Endothelial cell of umbilical vein (primary cell): ENCODE measurements around the gene SEMA3G. TPM values are rescaled to one million over a fixed set of nuclear protein-coding genes. Genes with fewer than 3 reads are reported as not detected.

ENCODE experiments used
- BruUV-seq: library from RNA; stranded (reverse); fragments of 400-500 nt; replicated peaks from 2 replicates; lab custom pipeline; 2021; lab: Mats Ljungman, UMichigan
- CTCF ChIA-PET: fragments of 300-600, 350-600 bp; sonication (Branson Sonifier 250); formaldehyde crosslinking; loops from one replicate; lab custom pipeline; 2021; ENCODE audit warnings: antibody characterized with exemption, inconsistent platforms; lab: Charles Lee
- POLR2A ChIA-PET: fragments of 300-600, 350-600 bp; sonication (Branson Sonifier 250); formaldehyde crosslinking; loops from one replicate; lab custom pipeline; 2021; ENCODE audit warnings: antibody characterized with exemption, inconsistent platforms; lab: Charles Lee
- DNase-seq: peaks from one replicate; pipeline ENCODE4 v3.0.0-alpha.2; 2011; ENCODE audit warnings: low read depth, low spot score
- FAIRE-seq: peaks from 2 replicates; lab custom pipeline; 2011; peaks lifted over from hg19 to GRCh38; lab: Jason Lieb, UNC
- H2AFZ ChIP-seq: 2 replicates; pipeline ENCODE4 v1.6.0; 2012; ENCODE audit warnings: low read depth, low read length, control low read depth, inconsistent platforms
- H3K27ac ChIP-seq: 2 replicates; pipeline ENCODE4 v1.5.1; 2011; ENCODE audit warnings: low read depth, mild to moderate bottlenecking, control low read depth, low read length, moderate library complexity; ENCODE audit not compliant: insufficient read depth
- H3K27me3 ChIP-seq, 2 experiments: 2 replicates each; pipeline versions ENCODE4 v1.6.0 to v1.6.1; 2011; ENCODE audit warnings: low read length in 2 of 2, mixed read lengths in 1 of 2; ENCODE audit not compliant: control insufficient read depth in 2 of 2, insufficient read depth in 2 of 2
- H3K36me3 ChIP-seq, 2 experiments: 2 replicates in 1 of 2; 3 replicates in 1 of 2; pipeline ENCODE4 v1.5.1; 2011; ENCODE audit warnings: low read length in 2 of 2, mild to moderate bottlenecking in 1 of 2, moderate library complexity in 1 of 2; ENCODE audit not compliant: control insufficient read depth in 2 of 2, insufficient read depth in 2 of 2; ENCODE audit errors: extremely low read depth in 1 of 2
- H3K4me1 ChIP-seq: 3 replicates; pipeline ENCODE4 v1.5.1; 2011; ENCODE audit warnings: mild to moderate bottlenecking, low read length; ENCODE audit not compliant: control insufficient read depth, insufficient read depth; ENCODE audit errors: extremely low read depth
- H3K4me2 ChIP-seq: 2 replicates; pipeline ENCODE4 v1.6.1; 2011; ENCODE audit warnings: low read length, control low read depth, mixed read lengths; ENCODE audit not compliant: insufficient read depth
- H3K4me3 ChIP-seq, 3 experiments: fragments of 200-600 bp in 1 of 3; sonication (generic), shearing (Covaris generic) in 1 of 3; replicated peaks in 1 of 3; 2 replicates each; pipeline ENCODE4 v1.5.1; 2011 to 2016; ENCODE audit warnings: control low read depth in 3 of 3, low read length in 3 of 3, mild to moderate bottlenecking in 2 of 3, inconsistent platforms in 1 of 3, low read depth in 1 of 3, moderate library complexity in 1 of 3; ENCODE audit not compliant: insufficient read depth in 1 of 3
- H3K79me2 ChIP-seq: 2 replicates; pipeline ENCODE4 v1.6.0; 2012; ENCODE audit warnings: low read length, inconsistent platforms; ENCODE audit not compliant: control insufficient read depth, insufficient read depth
- H3K9ac ChIP-seq: replicated peaks from 2 replicates; pipeline ENCODE3; 2011; ENCODE audit warnings: low read length, control low read depth; ENCODE audit not compliant: insufficient read depth; ENCODE audit errors: extremely low read depth
- H3K9me1 ChIP-seq: replicated peaks from 3 replicates; pipeline ENCODE4 v1.6.0; 2011; ENCODE audit warnings: mild to moderate bottlenecking, low read length; ENCODE audit not compliant: control insufficient read depth, insufficient read depth; ENCODE audit errors: extremely low read depth
- H3K9me3 ChIP-seq: replicated peaks from 2 replicates; pipeline ENCODE4 v1.5.1; 2012; ENCODE audit warnings: low read length, inconsistent platforms; ENCODE audit not compliant: control insufficient read depth, insufficient read depth
- H4K20me1 ChIP-seq: replicated peaks from 2 replicates; pipeline ENCODE3; 2011; ENCODE audit warnings: mild to moderate bottlenecking, low read length; ENCODE audit not compliant: control insufficient read depth, insufficient read depth; ENCODE audit errors: extremely low read depth
- EZH2 ChIP-seq: IDR thresholded peaks from 2 replicates; pipeline ENCODE4 v1.6.1; 2012; ENCODE audit warnings: borderline replicate concordance, low read depth, mild to moderate bottlenecking, moderate library complexity, low read length, inconsistent platforms; ENCODE audit not compliant: severe bottlenecking
- FOS ChIP-seq: IDR thresholded peaks from 2 replicates; pipeline ENCODE4 v1.6.1; 2011; ENCODE audit warnings: mild to moderate bottlenecking, low read length, moderate library complexity, borderline replicate concordance; ENCODE audit not compliant: insufficient read depth
- GATA2 ChIP-seq: IDR thresholded peaks from 2 replicates; pipeline ENCODE4 v1.7.0; 2011; ENCODE audit warnings: low read depth, mild to moderate bottlenecking, moderate library complexity, mixed read lengths, low read length; ENCODE audit not compliant: insufficient read length, insufficient read depth
- JUN ChIP-seq: IDR thresholded peaks from 2 replicates; pipeline ENCODE4 v1.6.1; 2011; ENCODE audit warnings: borderline replicate concordance, low read depth; ENCODE audit not compliant: insufficient read length, insufficient read depth
- MYC ChIP-seq: IDR thresholded peaks from one replicate; pipeline ENCODE4 v1.6.1; 2011; ENCODE audit warnings: mild to moderate bottlenecking, low read depth, low read length
- POLR2A ChIP-seq: IDR thresholded peaks from 2 replicates; pipeline ENCODE4 v1.6.1; 2012; ENCODE audit warnings: low read depth, mild to moderate bottlenecking, control low read depth, low read length
- POLR2AphosphoS5 ChIP-seq: IDR thresholded peaks from 2 replicates; pipeline ENCODE4 v1.6.1; 2012; ENCODE audit warnings: low read depth, mild to moderate bottlenecking, control low read depth, low read length, moderate library complexity; ENCODE audit not compliant: insufficient read depth
- dilution Hi-C: fragments of 300-500 bp; cut with MboI; formaldehyde crosslinking; loops from one replicate; pipeline ENCODE4 v1.15.0; 2019; ENCODE audit warnings: low sequenced_read_pairs; ENCODE audit not compliant: extremely low pct_ligation_motif_present
- intact Hi-C: fragments of 100-400 bp; cut with micrococcal nuclease; formaldehyde crosslinking; loops from one replicate; pipeline ENCODE4 v1.10.0; 2022
- polyA plus RNA-seq, 4 experiments: library from polyadenylated mRNA; depleted of rRNA in 3 of 4; stranded (reverse) in 3 of 4; unstranded in 1 of 4; fragments of >200 nt; gene quantifications; 2 replicates each; pipeline versions ENCODE4 v1.2.1 to v1.2.3, GENCODE V29; 2011 to 2012; ENCODE audit warnings: missing spikeins in 1 of 4
- total RNA-seq: library from RNA; stranded (reverse); gene quantifications from 2 replicates; pipeline ENCODE4 v1.2.3, GENCODE V29; 2021
- TF ChIP-seq, protein P1 (sequence below): IDR thresholded peaks from 2 replicates; pipeline ENCODE4 v1.6.1; 2011; ENCODE audit not compliant: insufficient read depth, insufficient read length
- TF ChIP-seq, protein P2 (sequence below), 2 donors: IDR thresholded peaks; 1 replicate in 1 of 2; 2 replicates in 1 of 2; pipeline ENCODE4 v1.5.1; 2011; ENCODE audit warnings: low read length in 2 of 2, mild to moderate bottlenecking in 2 of 2, moderate library complexity in 2 of 2, control low read depth in 1 of 2, inconsistent platforms in 1 of 2, low read depth in 1 of 2; ENCODE audit not compliant: insufficient read depth in 1 of 2; ENCODE audit errors: extremely low read depth in 1 of 2

The SEMA3G gene
- total and polyA plus RNA-seq, 2 donors (not counting 3 experiments of a cell fraction or from before 2014, with no cell fraction given) = 22.6 to 27.9 TPM

DNA sequence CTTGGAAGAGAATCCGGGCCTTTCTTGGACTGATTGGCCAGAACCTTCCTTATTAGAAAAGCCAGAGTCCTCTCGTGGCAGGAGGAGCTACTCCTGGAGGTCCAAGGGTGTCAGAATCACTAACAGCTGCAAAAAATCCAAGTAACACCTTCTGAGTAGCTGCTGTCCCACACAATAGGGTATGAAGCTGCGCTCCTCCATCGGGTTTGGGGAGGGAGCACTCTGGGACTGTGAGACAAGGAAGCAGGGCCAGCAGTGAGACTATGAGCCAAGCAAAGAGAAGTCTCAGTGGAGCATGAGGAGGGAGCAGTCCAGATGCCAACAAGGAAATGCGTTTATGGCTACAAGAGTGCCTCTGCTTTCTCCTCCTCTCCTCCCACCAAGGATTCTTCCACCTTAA is 21.7 kb downstream of the SEMA3G start:
- dilution Hi-C loops = no loop called here
- ChIA-PET CTCF (interaction anchor here (1.8 to 10.2 kb wide), 2 partner anchors 11 to 25 kb away, joined by 9 to 243 read pairs; partner anchors contain the start of gene SEMA3G), POLR2A (no interaction called here)
- Histone ChIP-seq H4K20me1 (no peaks in the 10 kb centered on the region), H3K9me1 (no peaks in the 10 kb centered on the region), H3K4me1 (no peaks in the 10 kb centered on the region), H3K27ac (no peak overlapping the region), H3K36me3 (no peaks in the 10 kb centered on the region), H3K79me2 (no peaks in the 10 kb centered on the region), H3K9me3 (no peaks in the 10 kb centered on the region), H3K27me3 (no peaks in the 10 kb centered on the region), H3K4me3 (no peak overlapping the region), H3K4me2 (no peak overlapping the region), H2AFZ (no peak overlapping the region), H3K9ac (no peak overlapping the region)
- TF ChIP-seq JUN (no peak), GATA2 (no peak), EZH2 (no peak), FOS (no peak), POLR2A (no peak), POLR2AphosphoS5 (no peak), MYC (no peak)
- TF ChIP-seq, protein P1, sequence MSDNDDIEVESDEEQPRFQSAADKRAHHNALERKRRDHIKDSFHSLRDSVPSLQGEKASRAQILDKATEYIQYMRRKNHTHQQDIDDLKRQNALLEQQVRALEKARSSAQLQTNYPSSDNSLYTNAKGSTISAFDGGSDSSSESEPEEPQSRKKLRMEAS = no peak
- TF ChIP-seq, protein P2, sequence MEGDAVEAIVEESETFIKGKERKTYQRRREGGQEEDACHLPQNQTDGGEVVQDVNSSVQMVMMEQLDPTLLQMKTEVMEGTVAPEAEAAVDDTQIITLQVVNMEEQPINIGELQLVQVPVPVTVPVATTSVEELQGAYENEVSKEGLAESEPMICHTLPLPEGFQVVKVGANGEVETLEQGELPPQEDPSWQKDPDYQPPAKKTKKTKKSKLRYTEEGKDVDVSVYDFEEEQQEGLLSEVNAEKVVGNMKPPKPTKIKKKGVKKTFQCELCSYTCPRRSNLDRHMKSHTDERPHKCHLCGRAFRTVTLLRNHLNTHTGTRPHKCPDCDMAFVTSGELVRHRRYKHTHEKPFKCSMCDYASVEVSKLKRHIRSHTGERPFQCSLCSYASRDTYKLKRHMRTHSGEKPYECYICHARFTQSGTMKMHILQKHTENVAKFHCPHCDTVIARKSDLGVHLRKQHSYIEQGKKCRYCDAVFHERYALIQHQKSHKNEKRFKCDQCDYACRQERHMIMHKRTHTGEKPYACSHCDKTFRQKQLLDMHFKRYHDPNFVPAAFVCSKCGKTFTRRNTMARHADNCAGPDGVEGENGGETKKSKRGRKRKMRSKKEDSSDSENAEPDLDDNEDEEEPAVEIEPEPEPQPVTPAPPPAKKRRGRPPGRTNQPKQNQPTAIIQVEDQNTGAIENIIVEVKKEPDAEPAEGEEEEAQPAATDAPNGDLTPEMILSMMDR (IDR thresholded peaks at IDR 0.05; ENCODE audit: extremely low read depth in 1 of 2, insufficient read depth in 1 of 2, low read depth in 1 of 2, low read length in 2 of 2) = no peak
- no peak for DNase-seq
- intact Hi-C loops = no loop called here
- BruUV-seq = no TSS peak
- no peak for FAIRE-seq
